ENCODE results near the gene NELFB.

The NELFB gene

GRCh38 chr9:137317021-137317717 lies 62.0 kb downstream of the NELFB start:
- no peak for DNase-seq

GRCh38 chr9:137317718-137318511 lies 62.8 kb downstream of the NELFB start:
- no peak for DNase-seq

- no peak for DNase-seq
Measured at GRCh38 chr9:137318602-137319001, 63.5 kb downstream of the NELFB start.

GRCh38 chr9:137319011-137319738 lies 64.0 kb downstream of the NELFB start:
- DNase-seq, result no peak

GRCh38 chr9:137319739-137320551 lies 64.8 kb downstream of the NELFB start:
- no peak for DNase-seq

GRCh38 chr9:137320555-137321384 lies 65.6 kb downstream of the NELFB start:
- DNase-seq, result no peak

GRCh38 chr9:137321726-137322361 lies 66.7 kb downstream of the NELFB start:
- no peak for DNase-seq

Measured in cerebellar nuclear complex (tissue), 1 donor.